ENCODE results near the gene REEP1. TPM values are rescaled to one million over a fixed set of nuclear protein-coding genes. Genes with fewer than 3 reads are reported as not detected.

The REEP1 gene
- total and polyA plus RNA-seq, 2 of the 13 experiments (the other 11 are each of a cell fraction or from before 2014, with no cell fraction given) = 0.27 TPM; not detected in 1

DNA sequence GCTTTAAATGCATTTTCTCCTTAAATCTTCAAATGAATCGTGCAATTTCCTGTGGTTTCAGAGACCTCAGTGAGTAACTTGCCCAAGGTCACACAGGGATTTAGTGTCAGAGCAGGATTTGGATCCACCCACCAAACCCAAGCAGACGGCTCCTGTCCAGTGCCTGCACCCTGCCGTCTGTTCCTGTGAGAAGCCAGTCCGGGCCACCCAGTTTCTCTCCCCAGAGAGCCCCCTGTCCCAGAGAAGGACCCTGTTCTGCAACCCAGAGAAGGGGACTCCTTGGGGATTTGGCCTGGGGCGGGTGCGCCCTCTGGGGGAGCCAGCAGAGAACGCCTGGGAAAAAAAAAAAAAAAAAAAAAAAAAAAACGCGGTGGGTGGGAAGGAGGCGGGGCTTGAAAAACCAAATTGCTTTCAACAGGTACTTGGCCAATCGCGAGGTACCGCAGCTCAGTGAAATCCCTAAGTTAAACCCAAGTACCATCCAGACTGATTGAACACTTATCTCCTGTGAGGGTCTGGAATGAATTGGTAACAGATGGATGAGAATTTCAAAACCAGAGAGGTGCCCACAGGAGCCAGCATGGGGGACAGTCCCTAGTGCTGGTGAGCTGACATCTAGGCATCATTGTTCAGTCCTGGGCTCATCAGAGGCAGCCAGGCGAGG lies 30.9 kb upstream of the REEP1 start (continued):
- TF ChIP-seq ZNF691 (CRISPR knock-in tag; IDR thresholded peaks at IDR 0.05; ENCODE audit: borderline replicate concordance, low read depth) = no peak
- no peak for TF ChIP-seq ATRX (CRISPR knock-in tag; IDR thresholded peaks at IDR 0.05; ENCODE audit: borderline replicate concordance)
- TF ChIP-seq RORA (CRISPR knock-in tag; IDR thresholded peaks at IDR 0.05) = no peak
- TF ChIP-seq STAG1 (CRISPR knock-in tag; IDR thresholded peaks at IDR 0.05) = peak; percentile 71
- TF ChIP-seq PRPF4 (IDR thresholded peaks at IDR 0.05; ENCODE audit: low read depth, low read length, poor library complexity, severe bottlenecking) = no peak
- no peak for TF ChIP-seq CENPX (CRISPR knock-in tag; IDR thresholded peaks at IDR 0.05)
- no peak for TF ChIP-seq ZNF432 (CRISPR knock-in tag; IDR thresholded peaks at IDR 0.05; ENCODE audit: borderline replicate concordance)
- no peak for TF ChIP-seq ZNF816 (CRISPR knock-in tag; IDR thresholded peaks at IDR 0.05; ENCODE audit: borderline replicate concordance)
- peak; percentile 99 for TF ChIP-seq PTBP1 (IDR thresholded peaks at IDR 0.05; ENCODE audit: low read depth, low read length, poor library complexity, severe bottlenecking)
- TF ChIP-seq, protein P1, sequence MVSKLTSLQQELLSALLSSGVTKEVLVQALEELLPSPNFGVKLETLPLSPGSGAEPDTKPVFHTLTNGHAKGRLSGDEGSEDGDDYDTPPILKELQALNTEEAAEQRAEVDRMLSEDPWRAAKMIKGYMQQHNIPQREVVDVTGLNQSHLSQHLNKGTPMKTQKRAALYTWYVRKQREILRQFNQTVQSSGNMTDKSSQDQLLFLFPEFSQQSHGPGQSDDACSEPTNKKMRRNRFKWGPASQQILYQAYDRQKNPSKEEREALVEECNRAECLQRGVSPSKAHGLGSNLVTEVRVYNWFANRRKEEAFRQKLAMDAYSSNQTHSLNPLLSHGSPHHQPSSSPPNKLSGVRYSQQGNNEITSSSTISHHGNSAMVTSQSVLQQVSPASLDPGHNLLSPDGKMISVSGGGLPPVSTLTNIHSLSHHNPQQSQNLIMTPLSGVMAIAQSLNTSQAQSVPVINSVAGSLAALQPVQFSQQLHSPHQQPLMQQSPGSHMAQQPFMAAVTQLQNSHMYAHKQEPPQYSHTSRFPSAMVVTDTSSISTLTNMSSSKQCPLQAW (CRISPR knock-in tag; IDR thresholded peaks at IDR 0.05) = peak; percentile 62; the same call in 1 of the 2 replicates
- no peak for TF ChIP-seq SIN3A (IDR thresholded peaks at IDR 0.05; ENCODE audit: borderline replicate concordance, low read depth, low read length)
- TF ChIP-seq RAD21 (CRISPR knock-in tag; IDR thresholded peaks at IDR 0.05) = peak; percentile 62
- TF ChIP-seq MIER3 (CRISPR knock-in tag; IDR thresholded peaks at IDR 0.05; ENCODE audit: borderline replicate concordance) = no peak; the same call in 1 of the 2 replicates
- TF ChIP-seq SETDB1 (CRISPR knock-in tag; IDR thresholded peaks at IDR 0.05; ENCODE audit: borderline replicate concordance) = no peak
- no peak for TF ChIP-seq ARNTL (CRISPR knock-in tag; IDR thresholded peaks at IDR 0.05)
- TF ChIP-seq ARNT (IDR thresholded peaks at IDR 0.05) = no peak
- TF ChIP-seq ZNF501 (CRISPR knock-in tag; IDR thresholded peaks at IDR 0.05) = peak; percentile 48; the same call in 1 of the 2 replicates
- TF ChIP-seq BORCS8-MEF2B (CRISPR knock-in tag; IDR thresholded peaks at IDR 0.05) = 0 out of 2 replicates have a peak, but pooled peaks have one; percentile 15
- TF ChIP-seq ZNF350 (CRISPR knock-in tag; IDR thresholded peaks at IDR 0.05; ENCODE audit: borderline replicate concordance, low read depth) = no peak; the same call in 1 of the 2 replicates
- TF ChIP-seq ZNF225 (CRISPR knock-in tag; IDR thresholded peaks at IDR 0.05) = no peak
- TF ChIP-seq EEA1 (CRISPR knock-in tag; IDR thresholded peaks at IDR 0.05; ENCODE audit: borderline replicate concordance) = no peak
- TF ChIP-seq, protein P2, sequence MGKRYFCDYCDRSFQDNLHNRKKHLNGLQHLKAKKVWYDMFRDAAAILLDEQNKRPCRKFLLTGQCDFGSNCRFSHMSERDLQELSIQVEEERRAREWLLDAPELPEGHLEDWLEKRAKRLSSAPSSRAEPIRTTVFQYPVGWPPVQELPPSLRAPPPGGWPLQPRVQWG (CRISPR knock-in tag; IDR thresholded peaks at IDR 0.05; ENCODE audit: borderline replicate concordance, low read depth) = no peak
- TF ChIP-seq ZNF747 (CRISPR knock-in tag; IDR thresholded peaks at IDR 0.05; ENCODE audit: borderline replicate concordance) = no peak
- no peak for TF ChIP-seq ETV6 (CRISPR knock-in tag; conservative IDR thresholded peaks at IDR 0.05)
- 0 out of 2 replicates have a peak, but pooled peaks have one; percentile 31 for TF ChIP-seq ZNF572 (CRISPR knock-in tag; IDR thresholded peaks at IDR 0.05)
- no peak for TF ChIP-seq ZNF543 (CRISPR knock-in tag; IDR thresholded peaks at IDR 0.05)
